GM19023 (cell line): ENCODE data around the gene B3GALT2.

Source experiments
- ATAC-seq: cut with Tn5 transposase; IDR thresholded peaks from one replicate; pipeline ENCODE4 v1.9.1; 2021; ENCODE audit warnings: mild to moderate bottlenecking, moderate library complexity; ENCODE audit not compliant: unreplicated experiment

Gene B3GALT2

GRCh38 chr1:193183019-193183627 lies 3.3 kb downstream of the B3GALT2 start:
- no peak for ATAC-seq

GRCh38 chr1:193181985-193182384 lies 4.4 kb downstream of the B3GALT2 start:
- no peak for ATAC-seq

- ATAC-seq: no peak
Observed at GRCh38 chr1:193181536-193181935, 4.9 kb downstream of the B3GALT2 start.

DNA sequence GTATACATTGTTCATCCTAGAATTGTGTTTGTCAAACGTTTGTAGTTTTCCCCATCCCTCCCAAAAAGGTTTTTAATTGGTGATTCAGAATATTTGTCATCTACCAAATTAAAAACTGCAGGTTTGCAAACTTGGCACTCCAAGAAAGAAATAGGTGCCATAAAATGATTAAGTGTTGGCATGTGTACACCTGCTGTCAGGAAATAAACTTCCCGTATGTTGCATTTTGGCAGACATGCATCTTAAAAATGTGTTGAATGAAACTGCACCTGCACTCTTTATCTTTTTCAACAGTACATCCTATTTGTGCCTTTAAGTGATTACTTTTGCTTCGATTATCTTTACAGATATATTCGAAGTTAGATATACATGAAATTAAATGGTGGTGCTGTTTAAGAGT lies 7.3 kb downstream of the B3GALT2 start:
- no peak for ATAC-seq

- ATAC-seq: no peak
Observed at GRCh38 chr1:193176788-193177187, 9.6 kb downstream of the B3GALT2 start.

- no peak for ATAC-seq
Observed at GRCh38 chr1:193176113-193176512, 10.3 kb downstream of the B3GALT2 start.

DNA sequence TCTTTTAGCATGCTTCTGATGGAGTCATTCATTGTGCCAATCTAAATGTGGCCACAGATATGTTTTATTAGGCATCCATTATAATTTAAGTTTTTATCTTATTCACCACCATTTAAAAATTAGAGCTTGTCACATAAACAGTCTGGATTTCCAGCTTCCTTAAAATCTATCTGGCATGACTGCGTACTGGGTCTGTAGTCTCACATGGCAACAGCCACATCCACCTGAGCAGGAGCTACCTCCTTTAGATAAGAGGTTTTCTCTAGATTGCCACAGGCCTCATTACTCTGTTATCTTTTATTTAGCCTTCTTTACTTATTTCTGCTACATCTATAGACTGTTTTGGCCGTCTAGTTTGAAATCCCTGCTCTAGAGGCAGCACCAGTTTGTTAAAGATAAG lies 29.1 kb downstream of the B3GALT2 start:
- ATAC-seq: no peak

GRCh38 chr1:193156822-193157142 lies 29.6 kb downstream of the B3GALT2 start:
- no peak for ATAC-seq

DNA sequence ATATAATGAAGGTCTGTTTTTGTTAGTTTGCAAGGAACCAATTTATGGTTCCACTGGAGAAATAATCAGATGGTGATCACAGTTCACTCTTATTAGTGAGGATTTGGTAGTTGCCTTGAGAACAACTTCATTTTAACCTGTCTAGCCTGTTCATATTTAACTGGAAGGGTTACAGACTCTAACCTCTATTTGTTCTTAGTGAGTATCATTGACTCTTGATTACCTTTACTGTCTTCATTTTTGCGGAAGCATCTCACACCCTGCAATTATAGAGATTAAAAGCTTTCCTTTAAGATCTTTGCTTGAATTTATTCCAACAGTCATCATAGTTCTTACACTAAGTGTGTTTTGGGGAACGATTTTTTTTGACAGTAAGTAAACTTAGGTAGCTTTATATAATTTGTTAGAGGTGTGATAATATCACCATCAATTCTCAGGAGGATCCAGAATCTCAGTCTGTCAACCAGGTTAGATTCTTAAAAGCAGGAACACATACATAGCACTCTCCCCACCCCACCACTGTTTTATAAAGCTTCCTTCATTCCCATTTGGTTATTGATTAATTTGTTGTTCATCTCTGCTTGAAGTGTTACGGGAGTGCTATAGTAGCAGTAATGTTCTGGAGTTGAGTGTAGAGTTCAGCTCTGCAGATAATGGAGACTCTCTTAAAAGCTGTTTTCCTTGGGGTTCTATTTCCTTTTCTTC lies 30.1 kb downstream of the B3GALT2 start:
- no peak for ATAC-seq

GRCh38 chr1:193144999-193145398 lies 41.4 kb downstream of the B3GALT2 start:
- ATAC-seq: no peak

DNA sequence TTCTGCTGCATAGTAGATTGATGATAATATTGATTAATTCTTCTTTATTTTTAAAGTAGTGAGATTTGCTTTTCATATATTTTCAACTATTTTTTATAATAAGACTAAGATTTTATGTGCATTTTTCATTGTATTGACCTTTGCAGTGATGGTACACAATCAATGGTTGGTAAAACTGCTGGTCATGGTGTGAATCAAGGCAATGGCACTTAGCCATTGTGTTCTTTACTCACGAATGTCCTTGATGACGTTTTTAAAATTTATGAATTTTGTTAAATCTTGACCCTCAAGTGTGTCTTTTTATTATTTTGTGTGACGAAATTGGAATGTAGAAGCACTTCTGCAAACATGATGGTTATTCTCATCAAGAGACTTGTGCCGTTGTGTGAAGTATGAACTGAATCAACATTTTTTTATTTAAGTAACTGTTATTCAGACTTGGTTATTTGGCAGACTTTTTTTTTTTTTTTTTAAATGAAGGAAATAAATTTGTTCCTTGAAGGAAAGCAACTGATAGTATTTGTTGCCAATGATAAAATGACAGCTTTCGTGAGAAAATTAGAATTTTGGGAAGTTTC lies 42.0 kb downstream of the B3GALT2 start:
- no peak for ATAC-seq

- ATAC-seq: no peak
Observed at GRCh38 chr1:193143285-193143684, 43.1 kb downstream of the B3GALT2 start.

DNA sequence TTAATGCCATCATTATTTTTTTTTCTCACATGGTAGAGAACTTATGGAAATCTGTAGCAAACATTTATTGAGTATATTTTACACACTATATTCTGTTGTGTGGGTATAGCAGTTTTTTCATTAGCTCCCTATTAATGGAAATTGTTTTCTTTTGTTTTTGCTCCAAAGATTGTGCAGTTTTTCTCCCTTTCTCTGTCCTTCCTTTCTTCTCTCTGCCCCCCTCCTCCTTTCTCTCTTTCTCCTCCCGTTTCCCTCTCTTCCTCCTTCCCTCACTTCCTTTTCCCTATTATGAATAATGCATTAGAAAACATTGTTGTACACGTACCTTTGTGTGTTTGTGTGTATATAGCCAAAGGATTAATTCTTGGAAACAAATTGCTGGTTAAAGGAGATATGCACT lies 44.0 kb downstream of the B3GALT2 start:
- no peak for ATAC-seq

- ATAC-seq: no peak
Observed at GRCh38 chr1:193141804-193142203, 44.6 kb downstream of the B3GALT2 start.

DNA sequence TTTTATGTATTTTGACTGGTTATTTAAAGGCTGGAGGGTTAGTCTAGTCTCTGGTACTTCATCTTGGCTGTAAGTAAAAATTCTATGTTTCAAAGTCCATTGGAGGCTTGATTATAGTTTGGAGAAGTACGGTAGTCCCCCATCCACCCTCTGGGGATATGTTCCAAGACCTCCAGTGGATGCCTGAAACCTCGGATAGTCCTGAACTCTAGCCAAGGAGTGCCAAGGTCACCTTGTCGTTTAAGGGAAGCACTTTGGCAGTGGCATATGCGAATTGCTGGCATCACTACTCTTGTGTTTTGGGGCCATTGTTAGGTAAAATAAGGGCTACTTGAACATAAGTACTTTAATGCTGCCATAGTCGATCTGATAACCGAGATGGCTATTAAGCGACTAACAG lies 46.2 kb downstream of the B3GALT2 start:
- no peak for ATAC-seq

GRCh38 chr1:193131266-193131860 lies 55.0 kb downstream of the B3GALT2 start:
- peak; percentile 70 for ATAC-seq
